ENCODE results near the gene FILIP1.

Gene FILIP1

GRCh38 chr6:75497994-75498393 lies 4.4 kb upstream of the FILIP1 start:
- H3K27ac ChIP-seq (ENCODE audit: low read depth, low read length) = no peak overlapping the region
- H3K4me1 ChIP-seq (ENCODE audit: control insufficient read depth in 1 of 2, insufficient read depth in 2 of 2, low read length in 2 of 2) = no peaks in the 10 kb centered on the region

DNA sequence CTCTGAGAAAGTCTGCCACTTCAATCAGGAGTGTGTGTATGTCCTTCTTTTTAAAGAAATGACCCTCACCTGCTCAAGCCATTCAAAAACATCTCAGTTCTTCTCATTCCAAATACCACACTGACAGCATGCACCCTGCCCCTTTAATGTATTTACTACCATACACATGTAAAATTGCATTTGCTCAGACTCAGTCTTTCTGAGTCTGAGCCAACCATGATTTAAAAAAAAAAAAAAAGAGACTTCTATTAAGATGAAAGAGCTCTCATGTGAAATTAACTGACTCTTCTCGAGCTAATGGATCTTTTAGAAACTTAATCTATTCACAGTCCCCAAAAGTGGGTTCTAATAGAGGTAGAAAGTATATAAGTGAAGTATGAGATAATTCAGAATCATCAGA lies 1.4 kb upstream of the FILIP1 start:
- no peak overlapping the region for H3K4me3 ChIP-seq (ENCODE audit: low read depth in 1 of 2, low read length in 2 of 2)
- H3K27me3 ChIP-seq (ENCODE audit: control insufficient read depth in 1 of 2, insufficient read depth in 2 of 2, low read length in 2 of 2) = peaks cover 0 to 7% of the 10 kb centered on the region in 2 donors
- H3K9ac ChIP-seq (ENCODE audit: low read depth in 1 of 2, low read length in 2 of 2) = no peak overlapping the region
- no peaks in the 10 kb centered on the region for H3K36me3 ChIP-seq (ENCODE audit: control insufficient read depth in 1 of 2, insufficient read depth in 2 of 2, low read length in 2 of 2)
- H3K4me1 ChIP-seq (ENCODE audit: control insufficient read depth in 1 of 2, insufficient read depth in 2 of 2, low read length in 2 of 2) = no peaks in the 10 kb centered on the region
- no peak overlapping the region for H3K27ac ChIP-seq (ENCODE audit: low read depth, low read length)
- H3K9me3 ChIP-seq (ENCODE audit: control insufficient read depth in 1 of 2, low read length in 2 of 2) = no peaks in the 10 kb centered on the region

More at GRCh38 chr6:75497994-75498393, 4.4 kb upstream of the FILIP1 start:
- no peaks in the 10 kb centered on the region for H3K36me3 ChIP-seq (ENCODE audit: control insufficient read depth in 1 of 2, insufficient read depth in 2 of 2, low read length in 2 of 2)
- H3K27me3 ChIP-seq (ENCODE audit: control insufficient read depth in 1 of 2, insufficient read depth in 2 of 2, low read length in 2 of 2) = peaks cover 0 to 5% of the 10 kb centered on the region in 2 donors
- H3K9ac ChIP-seq (ENCODE audit: low read depth in 1 of 2, low read length in 2 of 2) = no peak overlapping the region
- H3K9me3 ChIP-seq (ENCODE audit: control insufficient read depth in 1 of 2, low read length in 2 of 2) = no peaks in the 10 kb centered on the region
- H3K4me3 ChIP-seq (ENCODE audit: low read depth in 1 of 2, low read length in 2 of 2) = no peak overlapping the region

- no peak overlapping the region for H3K4me3 ChIP-seq (ENCODE audit: low read depth in 1 of 2, low read length in 2 of 2)
- H3K27me3 ChIP-seq (ENCODE audit: control insufficient read depth in 1 of 2, insufficient read depth in 2 of 2, low read length in 2 of 2) = peaks cover 0 to 7% of the 10 kb centered on the region in 2 donors
- H3K36me3 ChIP-seq (ENCODE audit: control insufficient read depth in 1 of 2, insufficient read depth in 2 of 2, low read length in 2 of 2) = no peaks in the 10 kb centered on the region
- no peaks in the 10 kb centered on the region for H3K4me1 ChIP-seq (ENCODE audit: control insufficient read depth in 1 of 2, insufficient read depth in 2 of 2, low read length in 2 of 2)
- no peaks in the 10 kb centered on the region for H3K9me3 ChIP-seq (ENCODE audit: control insufficient read depth in 1 of 2, low read length in 2 of 2)
- no peak overlapping the region for H3K9ac ChIP-seq (ENCODE audit: low read depth in 1 of 2, low read length in 2 of 2)
- no peak overlapping the region for H3K27ac ChIP-seq (ENCODE audit: low read depth, low read length)
Measured at GRCh38 chr6:75494290-75494689, 690 bp upstream of the FILIP1 start.

GRCh38 chr6:75492386-75493153 lies 1.0 kb downstream of the FILIP1 start:
- Histone ChIP-seq H3K9me3 (ENCODE audit: control insufficient read depth in 1 of 2, low read length in 2 of 2) (no peaks in the 10 kb centered on the region), H3K4me1 (ENCODE audit: control insufficient read depth in 1 of 2, insufficient read depth in 2 of 2, low read length in 2 of 2) (no peaks in the 10 kb centered on the region), H3K36me3 (ENCODE audit: control insufficient read depth in 1 of 2, insufficient read depth in 2 of 2, low read length in 2 of 2) (no peaks in the 10 kb centered on the region), H3K9ac (ENCODE audit: low read depth in 1 of 2, low read length in 2 of 2) (no peak overlapping the region), H3K27me3 (ENCODE audit: control insufficient read depth in 1 of 2, insufficient read depth in 2 of 2, low read length in 2 of 2) (peaks cover 0 to 7% of the 10 kb centered on the region in 2 donors), H3K27ac (ENCODE audit: low read depth, low read length) (no peak overlapping the region), H3K4me3 (ENCODE audit: low read depth in 1 of 2, low read length in 2 of 2) (no peak overlapping the region)

DNA sequence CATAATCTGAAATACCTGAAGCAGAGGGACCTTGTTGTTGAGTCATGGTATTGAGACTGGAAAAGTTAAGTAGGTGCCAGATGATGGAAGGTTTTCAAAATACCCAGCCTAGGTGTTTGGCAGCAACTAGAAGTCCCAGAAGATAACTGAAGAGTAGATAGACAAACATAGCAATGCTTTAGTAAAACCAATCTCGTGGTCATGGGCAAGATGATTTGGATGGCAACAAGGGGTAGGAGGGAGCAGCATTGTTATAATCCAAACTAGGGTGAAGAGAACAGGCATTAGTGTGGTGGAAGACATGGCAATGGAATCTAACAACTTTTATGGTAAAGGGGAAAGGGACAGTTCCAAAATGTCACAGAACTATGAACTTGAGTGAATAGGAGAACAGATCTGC lies 2.3 kb downstream of the FILIP1 start:
- no peaks in the 10 kb centered on the region for H3K36me3 ChIP-seq (ENCODE audit: control insufficient read depth in 1 of 2, insufficient read depth in 2 of 2, low read length in 2 of 2)
- no peaks in the 10 kb centered on the region for H3K9me3 ChIP-seq (ENCODE audit: control insufficient read depth in 1 of 2, low read length in 2 of 2)
- no peaks in the 10 kb centered on the region for H3K4me1 ChIP-seq (ENCODE audit: control insufficient read depth in 1 of 2, insufficient read depth in 2 of 2, low read length in 2 of 2)
- H3K4me3 ChIP-seq (ENCODE audit: low read depth in 1 of 2, low read length in 2 of 2) = no peak overlapping the region
- peaks cover 0 to 7% of the 10 kb centered on the region in 2 donors for H3K27me3 ChIP-seq (ENCODE audit: control insufficient read depth in 1 of 2, insufficient read depth in 2 of 2, low read length in 2 of 2)
- no peak overlapping the region for H3K9ac ChIP-seq (ENCODE audit: low read depth in 1 of 2, low read length in 2 of 2)
- no peak overlapping the region for H3K27ac ChIP-seq (ENCODE audit: low read depth, low read length)

DNA sequence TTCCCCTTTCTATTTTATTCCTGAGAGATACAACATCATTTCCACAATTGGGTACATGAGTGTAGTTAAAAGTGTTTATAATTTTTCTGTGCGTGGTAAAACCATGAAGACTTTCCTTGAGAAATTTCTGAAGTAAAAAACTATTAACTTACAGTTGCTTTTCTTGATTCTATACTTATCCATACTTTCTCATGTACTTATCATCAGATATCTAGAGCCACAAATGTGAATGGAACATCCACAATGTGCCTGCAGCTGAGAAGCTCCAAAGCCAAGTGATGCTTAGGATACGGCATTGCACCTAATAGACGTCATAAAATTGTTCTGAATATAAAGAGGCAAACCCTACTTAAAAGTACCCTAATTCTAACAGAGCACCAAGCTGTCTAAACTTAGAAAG lies 2.9 kb downstream of the FILIP1 start:
- no peak overlapping the region for H3K27ac ChIP-seq (ENCODE audit: low read depth, low read length)
- no peaks in the 10 kb centered on the region for H3K36me3 ChIP-seq (ENCODE audit: control insufficient read depth in 1 of 2, insufficient read depth in 2 of 2, low read length in 2 of 2)
- H3K4me1 ChIP-seq (ENCODE audit: control insufficient read depth in 1 of 2, insufficient read depth in 2 of 2, low read length in 2 of 2) = no peaks in the 10 kb centered on the region
- H3K4me3 ChIP-seq (ENCODE audit: low read depth in 1 of 2, low read length in 2 of 2) = no peak overlapping the region
- no peak overlapping the region for H3K9ac ChIP-seq (ENCODE audit: low read depth in 1 of 2, low read length in 2 of 2)
- peaks cover 0 to 7% of the 10 kb centered on the region in 2 donors for H3K27me3 ChIP-seq (ENCODE audit: control insufficient read depth in 1 of 2, insufficient read depth in 2 of 2, low read length in 2 of 2)
- no peaks in the 10 kb centered on the region for H3K9me3 ChIP-seq (ENCODE audit: control insufficient read depth in 1 of 2, low read length in 2 of 2)

GRCh38 chr6:75489025-75489424 lies 4.6 kb downstream of the FILIP1 start:
- Histone ChIP-seq H3K4me3 (ENCODE audit: low read depth in 1 of 2, low read length in 2 of 2) (no peak overlapping the region), H3K9ac (ENCODE audit: low read depth in 1 of 2, low read length in 2 of 2) (no peak overlapping the region), H3K4me1 (ENCODE audit: control insufficient read depth in 1 of 2, insufficient read depth in 2 of 2, low read length in 2 of 2) (no peaks in the 10 kb centered on the region), H3K27me3 (ENCODE audit: control insufficient read depth in 1 of 2, insufficient read depth in 2 of 2, low read length in 2 of 2) (peaks cover 0 to 7% of the 10 kb centered on the region in 2 donors), H3K36me3 (ENCODE audit: control insufficient read depth in 1 of 2, insufficient read depth in 2 of 2, low read length in 2 of 2) (no peaks in the 10 kb centered on the region), H3K9me3 (ENCODE audit: control insufficient read depth in 1 of 2, low read length in 2 of 2) (no peaks in the 10 kb centered on the region), H3K27ac (ENCODE audit: low read depth, low read length) (no peak overlapping the region)

GRCh38 chr6:75488033-75488432 lies 5.6 kb downstream of the FILIP1 start:
- no peak overlapping the region for H3K4me3 ChIP-seq (ENCODE audit: low read depth in 1 of 2, low read length in 2 of 2)
- no peaks in the 10 kb centered on the region for H3K4me1 ChIP-seq (ENCODE audit: control insufficient read depth in 1 of 2, insufficient read depth in 2 of 2, low read length in 2 of 2)
- H3K27me3 ChIP-seq (ENCODE audit: control insufficient read depth in 1 of 2, insufficient read depth in 2 of 2, low read length in 2 of 2) = peaks cover 0 to 3% of the 10 kb centered on the region in 2 donors
- no peaks in the 10 kb centered on the region for H3K9me3 ChIP-seq (ENCODE audit: control insufficient read depth in 1 of 2, low read length in 2 of 2)
- H3K27ac ChIP-seq (ENCODE audit: low read depth, low read length) = no peak overlapping the region
- H3K36me3 ChIP-seq (ENCODE audit: control insufficient read depth in 1 of 2, insufficient read depth in 2 of 2, low read length in 2 of 2) = no peaks in the 10 kb centered on the region
- H3K9ac ChIP-seq (ENCODE audit: low read depth in 1 of 2, low read length in 2 of 2) = no peak overlapping the region

- no peak overlapping the region for H3K4me3 ChIP-seq (ENCODE audit: low read depth in 1 of 2, low read length in 2 of 2)
- no peaks in the 10 kb centered on the region for H3K4me1 ChIP-seq (ENCODE audit: control insufficient read depth in 1 of 2, insufficient read depth in 2 of 2, low read length in 2 of 2)
- H3K9ac ChIP-seq (ENCODE audit: low read depth in 1 of 2, low read length in 2 of 2) = no peak overlapping the region
Measured at GRCh38 chr6:75486850-75487518, 6.6 kb downstream of the FILIP1 start.

GRCh38 chr6:75484535-75484934 lies 9.1 kb downstream of the FILIP1 start:
- no peaks in the 10 kb centered on the region for H3K36me3 ChIP-seq (ENCODE audit: control insufficient read depth in 1 of 2, insufficient read depth in 2 of 2, low read length in 2 of 2)
- H3K27me3 ChIP-seq (ENCODE audit: control insufficient read depth in 1 of 2, insufficient read depth in 2 of 2, low read length in 2 of 2) = no peaks in the 10 kb centered on the region
- no peak overlapping the region for H3K4me3 ChIP-seq (ENCODE audit: low read depth in 1 of 2, low read length in 2 of 2)
- no peaks in the 10 kb centered on the region for H3K9me3 ChIP-seq (ENCODE audit: control insufficient read depth in 1 of 2, low read length in 2 of 2)
- H3K4me1 ChIP-seq (ENCODE audit: control insufficient read depth in 1 of 2, insufficient read depth in 2 of 2, low read length in 2 of 2) = no peaks in the 10 kb centered on the region
- no peak overlapping the region for H3K9ac ChIP-seq (ENCODE audit: low read depth in 1 of 2, low read length in 2 of 2)
- H3K27ac ChIP-seq (ENCODE audit: low read depth, low read length) = no peak overlapping the region

More at GRCh38 chr6:75486850-75487518, 6.6 kb downstream of the FILIP1 start:
- Histone ChIP-seq H3K9me3 (ENCODE audit: control insufficient read depth in 1 of 2, low read length in 2 of 2) (no peaks in the 10 kb centered on the region), H3K27me3 (ENCODE audit: control insufficient read depth in 1 of 2, insufficient read depth in 2 of 2, low read length in 2 of 2) (no peaks in the 10 kb centered on the region), H3K27ac (ENCODE audit: low read depth, low read length) (no peak overlapping the region), H3K36me3 (ENCODE audit: control insufficient read depth in 1 of 2, insufficient read depth in 2 of 2, low read length in 2 of 2) (no peaks in the 10 kb centered on the region)
